NT2/D1 (cell line): ENCODE data around the gene PRF1.

ENCODE experiments used
- DNase-seq: peaks from one replicate; pipeline ENCODE4 v3.0.0-alpha.2; 2011; ENCODE audit warnings: low read depth, low spot score
- H3K27me3 ChIP-seq: 2 replicates; pipeline ENCODE4 v1.6.0; 2011; ENCODE audit warnings: mild to moderate bottlenecking; ENCODE audit not compliant: insufficient read length, insufficient read depth
- H3K36me3 ChIP-seq: 2 replicates; pipeline ENCODE4 v1.6.1; 2011; ENCODE audit warnings: mild to moderate bottlenecking, low read length, mixed read lengths; ENCODE audit not compliant: insufficient read depth, insufficient read length
- H3K4me1 ChIP-seq: 2 replicates; pipeline ENCODE4 v1.5.1; 2011; ENCODE audit not compliant: insufficient read depth, insufficient read length
- H3K4me3 ChIP-seq: 2 replicates; pipeline ENCODE4 v1.5.1; 2011; ENCODE audit warnings: low read depth; ENCODE audit not compliant: insufficient read length
- H3K9ac ChIP-seq: 2 replicates; pipeline ENCODE4 v1.6.0; 2011; ENCODE audit warnings: low read depth; ENCODE audit not compliant: insufficient read length
- H3K9me3 ChIP-seq: 2 replicates; pipeline ENCODE4 v1.5.1; 2011; ENCODE audit warnings: mild to moderate bottlenecking, low read length; ENCODE audit not compliant: insufficient read depth
- SUZ12 ChIP-seq: IDR thresholded peaks from 2 replicates; pipeline ENCODE4 v1.6.1; 2011; ENCODE audit not compliant: insufficient read length, insufficient read depth; ENCODE audit errors: extremely low read depth
- YY1 ChIP-seq: IDR thresholded peaks from 2 replicates; pipeline ENCODE4 v1.6.1; 2011; ENCODE audit not compliant: insufficient read length, insufficient read depth
- ZNF274 ChIP-seq: IDR thresholded peaks from 2 replicates; pipeline ENCODE4 v1.6.1; 2011; ENCODE audit warnings: mild to moderate bottlenecking, low read depth, low read length

The PRF1 gene

GRCh38 chr10:70601746-70602145 lies 795 bp downstream of the PRF1 start:
- Histone ChIP-seq H3K4me1 (peaks cover 3% of the 10 kb centered on the region), H3K9ac (no peak overlapping the region), H3K36me3 (no peaks in the 10 kb centered on the region), H3K27me3 (no peaks in the 10 kb centered on the region), H3K4me3 (no peak overlapping the region), H3K9me3 (no peaks in the 10 kb centered on the region)
- DNase-seq = no peak
- TF ChIP-seq SUZ12 (no peak), YY1 (no peak), ZNF274 (no peak)

GRCh38 chr10:70600512-70601395 lies 1.8 kb downstream of the PRF1 start:
- no peak overlapping the region for H3K4me3 ChIP-seq
- H3K9me3 ChIP-seq = no peaks in the 10 kb centered on the region
- H3K27me3 ChIP-seq = no peaks in the 10 kb centered on the region
- TF ChIP-seq YY1 = no peak
- no peaks in the 10 kb centered on the region for H3K36me3 ChIP-seq
- no peak overlapping the region for H3K9ac ChIP-seq
- DNase-seq = no peak
- peaks cover 4% of the 10 kb centered on the region for H3K4me1 ChIP-seq

GRCh38 chr10:70599791-70600190 lies 2.8 kb downstream of the PRF1 start:
- TF ChIP-seq ZNF274 (no peak), YY1 (no peak), SUZ12 (no peak)
- no peaks in the 10 kb centered on the region for H3K36me3 ChIP-seq
- no peaks in the 10 kb centered on the region for H3K9me3 ChIP-seq
- H3K9ac ChIP-seq = no peak overlapping the region
- DNase-seq = no peak
- no peaks in the 10 kb centered on the region for H3K27me3 ChIP-seq
- peaks cover 4% of the 10 kb centered on the region for H3K4me1 ChIP-seq
- H3K4me3 ChIP-seq = no peak overlapping the region

- Histone ChIP-seq H3K27me3 (no peaks in the 10 kb centered on the region), H3K9ac (no peak overlapping the region), H3K36me3 (no peaks in the 10 kb centered on the region), H3K4me3 (no peak overlapping the region), H3K9me3 (no peaks in the 10 kb centered on the region), H3K4me1 (peaks cover 4% of the 10 kb centered on the region)
- DNase-seq = no peak
- TF ChIP-seq YY1 (no peak), ZNF274 (no peak), SUZ12 (no peak)
Observed at GRCh38 chr10:70599319-70599718, 3.2 kb downstream of the PRF1 start.

- no peaks in the 10 kb centered on the region for H3K9me3 ChIP-seq
- TF ChIP-seq YY1 (no peak), SUZ12 (no peak), ZNF274 (no peak)
- no peak for DNase-seq
- H3K9ac ChIP-seq = no peak overlapping the region
- no peaks in the 10 kb centered on the region for H3K27me3 ChIP-seq
- H3K4me1 ChIP-seq = peaks cover 7% of the 10 kb centered on the region
- no peaks in the 10 kb centered on the region for H3K36me3 ChIP-seq
- no peak overlapping the region for H3K4me3 ChIP-seq
Observed at GRCh38 chr10:70598857-70599295, 3.7 kb downstream of the PRF1 start.

- peaks cover 7% of the 10 kb centered on the region for H3K4me1 ChIP-seq
- H3K36me3 ChIP-seq = no peaks in the 10 kb centered on the region
- no peak overlapping the region for H3K9ac ChIP-seq
- H3K4me3 ChIP-seq = no peak overlapping the region
- H3K9me3 ChIP-seq = no peaks in the 10 kb centered on the region
- TF ChIP-seq SUZ12 (no peak), YY1 (no peak), ZNF274 (no peak)
- H3K27me3 ChIP-seq = no peaks in the 10 kb centered on the region
- no peak for DNase-seq
Observed at GRCh38 chr10:70597856-70598815, 4.4 kb downstream of the PRF1 start.
